ENCODE data around the gene PTH2R.

DNA sequence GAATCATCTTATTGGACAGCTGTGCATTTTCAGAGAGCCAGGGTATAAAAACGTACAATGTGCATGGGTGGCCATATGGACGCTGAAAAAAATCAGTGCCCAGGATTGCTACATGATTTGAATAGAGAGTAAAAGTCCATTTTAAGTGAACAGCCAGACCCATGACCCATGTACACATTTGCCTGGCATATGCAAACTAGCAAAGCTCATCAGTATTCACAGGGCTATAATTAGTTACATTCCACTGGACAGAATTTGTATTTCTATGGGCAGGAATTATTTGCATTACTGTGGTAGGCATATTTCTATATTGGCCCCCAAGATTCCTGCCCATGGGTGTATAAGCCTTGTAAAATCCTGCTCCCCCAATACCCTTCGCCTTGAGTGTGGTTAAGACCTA, 78.8 kb downstream of the PTH2R start:
- TF ChIP-seq CTCF (IDR thresholded peaks at IDR 0.05) (no peak), POLR2A (IDR thresholded peaks at IDR 0.05) (no peak)
